CD4-positive, alpha-beta T cell treated with Interleukin-2 at 100 ng/mL for 4 hours (primary cell): ENCODE results near the gene IFRD2.

ENCODE experiments used
- DNase-seq: peaks from one replicate; pipeline ENCODE4 v3.0.0-alpha.2; 2020; ENCODE audit warnings: low spot score

Gene IFRD2

GRCh38 chr3:50292159-50293078, at the start of gene IFRD2:
Gene IFRD2, minus strand, starts transcription at chr3:50292429. Its CDS starts 155 bp downstream, at chr3:50292274.
- peak; percentile 97 for DNase-seq

GRCh38 chr3:50341537-50341936, 49.3 kb upstream of the IFRD2 start:
- DNase-seq = no peak

- peak; percentile 51 for DNase-seq
These were observed 48.5 kb upstream of the IFRD2 start, which contains the start of gene RASSF1 for GRCh38 chr3:50340448-50341329. Gene RASSF1, minus strand, starts transcription at chr3:50340836. Its CDS starts 31 bp downstream, at chr3:50340805.

GRCh38 chr3:50340147-50340447, 47.9 kb upstream of the IFRD2 start:
- no peak for DNase-seq

GRCh38 chr3:50339485-50340146, 47.4 kb upstream of the IFRD2 start:
- no peak for DNase-seq

- DNase-seq = no peak
These were observed 46.7 kb upstream of the IFRD2 start for GRCh38 chr3:50338965-50339364.

GRCh38 chr3:50337175-50337861, 45.1 kb upstream of the IFRD2 start:
- peak; percentile 95 for DNase-seq

- peak; percentile 30 for DNase-seq
These were observed 44.4 kb upstream of the IFRD2 start for GRCh38 chr3:50336452-50337174.

- no peak for DNase-seq
These were observed 42.3 kb upstream of the IFRD2 start for GRCh38 chr3:50334339-50335075.

GRCh38 chr3:50333744-50334328, 41.6 kb upstream of the IFRD2 start:
- no peak for DNase-seq

- no peak for DNase-seq
These were observed 39.2 kb upstream of the IFRD2 start for GRCh38 chr3:50331364-50331907.

GRCh38 chr3:50330330-50330729, 38.1 kb upstream of the IFRD2 start:
- no peak for DNase-seq

- peak; percentile 95 for DNase-seq
These were observed 35.9 kb upstream of the IFRD2 start, which contains the start of gene TUSC2 for GRCh38 chr3:50327943-50328691. Gene TUSC2, minus strand, starts transcription at chr3:50328223. Its CDS starts 124 bp downstream, at chr3:50328099.

GRCh38 chr3:50327129-50327528, 34.9 kb upstream of the IFRD2 start:
- no peak for DNase-seq

GRCh38 chr3:50326182-50326541, 33.9 kb upstream of the IFRD2 start:
- no peak for DNase-seq

GRCh38 chr3:50325497-50326181, 33.4 kb upstream of the IFRD2 start:
- DNase-seq = no peak

- DNase-seq = no peak
These were observed 32.9 kb upstream of the IFRD2 start for GRCh38 chr3:50325113-50325480.
